SK-N-SH (cell line): Measurements from ENCODE around the gene GTF2E1. TPM values are rescaled to one million over a fixed set of nuclear protein-coding genes. Genes with fewer than 3 reads are reported as not detected.

Experiments
- polyA plus RNA-seq, 3 experiments: library from polyadenylated mRNA; depleted of rRNA; stranded (reverse); fragments of >200 nt; gene quantifications; 2 replicates each; pipeline ENCODE4 v1.2.3, GENCODE V29; 2012
- small RNA-seq, 7 experiments: library from RNA; depleted of rRNA; stranded (forward); fragments of <200 nt; gene quantifications; one replicate each; pipeline ENCODE3, GENCODE V24; 2012

GTF2E1 gene
- polyA plus RNA-seq, 1 of the 3 experiments (the other 2 are of a cell fraction), result 5.7 TPM

Small RNA genes within 50 kb of the gene (small RNA-seq; reads per million reads assigned to genes)
- gene MTCO1P29, result 0 reads per million in 7 experiments
- 0 reads per million in 7 experiments for gene MTCO2P29

Other genes starting within 250 kb of the GTF2E1 start
- 239 and 332 TPM in 2 replicates for gene NDUFB4, start 146.4 kb upstream of the GTF2E1 start, polyA plus RNA-seq (2012; rRNA removed)
- gene HGD, start 60.5 kb upstream of the GTF2E1 start, polyA plus RNA-seq (2012; rRNA removed), result not detected in 2 replicates
- gene RABL3, start 228 bp upstream of the GTF2E1 start, polyA plus RNA-seq (2012; rRNA removed), result 2.2 and 3.5 TPM in 2 replicates
- 0.03 and 0.06 TPM in 2 replicates for gene STXBP5L, start 165.5 kb downstream of the GTF2E1 start, polyA plus RNA-seq (2012; rRNA removed)